ENCODE measurements around the gene IP6K3. TPM values are rescaled to one million over a fixed set of nuclear protein-coding genes. Genes with fewer than 3 reads are reported as not detected.

IP6K3 gene
- total RNA-seq, 1 experiment from 2014 or later = 6.8 TPM

DNA sequence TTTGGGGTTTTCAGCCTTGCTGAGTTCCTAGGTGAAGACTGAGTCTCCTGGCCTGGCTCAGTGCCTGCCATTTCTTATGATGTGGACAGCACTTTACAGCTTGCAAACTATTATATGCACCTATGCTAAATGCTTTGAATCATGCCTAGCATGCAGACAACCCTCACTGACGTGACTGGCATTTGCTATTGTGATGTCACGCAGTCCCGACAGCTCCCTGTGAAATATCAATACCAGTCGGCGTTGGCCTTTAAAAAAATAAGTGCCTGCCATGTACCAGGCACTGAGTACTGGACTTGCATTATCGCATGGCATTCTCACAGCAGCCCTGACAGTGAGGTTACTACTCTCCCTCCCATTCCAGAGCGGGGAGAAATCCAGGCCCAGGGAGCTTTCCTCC lies 70.7 kb downstream of the IP6K3 start:
- no peak for DNase-seq (ENCODE audit: low spot score)

DNA sequence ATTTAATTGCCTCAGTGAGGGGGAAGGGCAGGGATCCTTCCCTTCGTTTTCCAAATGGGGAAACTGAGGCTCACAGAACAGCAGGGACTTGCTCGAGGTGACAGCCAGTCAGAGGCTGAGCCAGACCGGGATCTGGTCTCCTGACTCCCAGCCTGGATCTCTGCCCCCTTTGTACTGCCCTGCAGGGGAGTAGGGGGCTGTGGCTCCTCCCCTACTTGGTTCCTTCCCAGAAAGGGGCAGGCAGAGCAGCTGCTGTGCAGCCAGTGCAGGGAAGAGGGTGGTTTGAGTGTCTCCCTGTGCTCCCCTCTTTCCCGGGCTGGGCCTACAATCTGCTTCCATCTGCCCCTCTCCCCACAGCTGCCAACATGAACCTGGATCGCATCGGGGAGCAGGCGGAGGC lies 72.9 kb downstream of the IP6K3 start:
- DNase-seq (ENCODE audit: low spot score) = no peak

DNA sequence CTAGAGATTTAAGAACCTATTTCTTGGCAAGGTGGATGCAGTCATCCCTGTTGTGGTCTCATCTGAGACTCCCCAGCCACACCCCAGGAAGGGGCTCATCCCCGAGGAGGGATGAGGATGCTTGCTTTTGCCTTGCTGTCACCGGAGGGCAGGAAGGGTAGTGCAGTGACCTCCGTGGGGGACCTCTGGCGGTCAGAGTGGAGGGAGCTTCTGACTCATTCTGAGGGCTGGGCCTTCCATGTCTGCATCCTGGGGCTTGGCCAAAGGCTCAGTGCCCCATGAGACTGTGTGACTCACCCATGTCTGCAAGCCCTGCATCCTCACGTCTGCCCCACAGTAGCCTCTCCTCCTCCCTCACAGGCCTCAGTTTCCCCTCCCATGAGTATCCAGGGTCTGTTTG lies 73.9 kb downstream of the IP6K3 start:
- peak; percentile 97 for DNase-seq (ENCODE audit: low spot score)

DNA sequence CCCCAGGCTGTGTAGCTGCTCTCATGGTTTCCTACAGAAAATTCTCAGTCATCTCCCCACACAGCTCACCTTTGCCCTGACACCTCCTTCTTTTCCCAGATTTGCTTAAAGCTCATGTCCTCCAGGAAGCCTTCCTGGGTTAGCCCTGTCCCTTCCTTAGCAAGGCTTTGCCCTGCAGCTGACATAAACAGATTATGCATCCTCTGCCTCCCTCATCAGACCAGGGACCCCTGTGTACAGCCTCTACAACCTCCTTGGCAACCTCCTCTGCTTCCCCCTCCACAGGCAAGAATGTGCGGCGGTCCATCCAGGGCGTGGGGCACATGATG lies 75.0 kb downstream of the IP6K3 start:
- no peak for DNase-seq (ENCODE audit: low spot score)

Other genes starting within 250 kb of the IP6K3 start
- gene BAK1, start 166.6 kb downstream of the IP6K3 start, total RNA-seq (2014; rRNA removed; shearing (Covaris generic)) = 23.1 and 27.1 TPM in 2 replicates
- gene ITPR3, start 125.6 kb downstream of the IP6K3 start, total RNA-seq (2014; rRNA removed; shearing (Covaris generic)) = 57.5 and 59.8 TPM in 2 replicates
- gene UQCC2, start 35.2 kb downstream of the IP6K3 start, total RNA-seq (2014; rRNA removed; shearing (Covaris generic)) = 46.1 and 70.3 TPM in 2 replicates
- 48.8 and 50.8 TPM in 2 replicates for gene LEMD2, start 42.2 kb upstream of the IP6K3 start, total RNA-seq (2014; rRNA removed; shearing (Covaris generic))
- gene MLN, start 57.1 kb upstream of the IP6K3 start, total RNA-seq (2014; rRNA removed; shearing (Covaris generic)) = not detected in 2 replicates